ENCODE results near the gene CHI3L2.

- TF ChIP-seq CTCF (IDR thresholded peaks at IDR 0.05) (no peak), POLR2A (IDR thresholded peaks at IDR 0.05) (peak in 1 of 2 donors; percentile 72)
Measured at GRCh38 chr1:111199881-111200801, 27.4 kb upstream of the CHI3L2 start, which contains the start of gene DENND2D.
